Activated naive CD4-positive, alpha-beta T cell treated with Interleukin-2 at 50 U/mL for 16 hours (primary cell): ENCODE measurements around the gene THEM5.
"Not testable (repeated sequence)": the region's sequence is repeated elsewhere in the genome, so short reads cannot be mapped to it uniquely, and the experiment has no call there.

Experiments
- DNase-seq: peaks from one replicate; pipeline ENCODE4 v3.0.0-alpha.2; 2020

THEM5 gene

GRCh38 chr1:151867321-151867720, 13.8 kb upstream of the THEM5 start:
- no peak for DNase-seq

- DNase-seq = no peak
Observed at GRCh38 chr1:151864411-151864810, 10.9 kb upstream of the THEM5 start.

GRCh38 chr1:151862604-151863003, 9.1 kb upstream of the THEM5 start:
- DNase-seq = no peak

- no peak for DNase-seq
Observed at GRCh38 chr1:151860504-151861187, 7.1 kb upstream of the THEM5 start.

- no peak for DNase-seq
Observed at GRCh38 chr1:151859891-151860293, 6.4 kb upstream of the THEM5 start.

- DNase-seq = no peak
Observed at GRCh38 chr1:151858886-151859665, 5.6 kb upstream of the THEM5 start.

GRCh38 chr1:151858030-151858746, 4.7 kb upstream of the THEM5 start:
- DNase-seq = no peak

GRCh38 chr1:151855933-151856332, 2.4 kb upstream of the THEM5 start:
- DNase-seq = no peak

- not testable (repeated sequence) for DNase-seq
Observed at GRCh38 chr1:151855516-151855915, 2.0 kb upstream of the THEM5 start.

GRCh38 chr1:151854658-151855057, 1.1 kb upstream of the THEM5 start:
- DNase-seq = no peak

GRCh38 chr1:151852733-151853132, 779 bp downstream of the THEM5 start:
- DNase-seq = no peak

GRCh38 chr1:151851886-151852285, 1.6 kb downstream of the THEM5 start:
- DNase-seq = no peak

- DNase-seq = no peak
Observed at GRCh38 chr1:151849871-151850270, 3.6 kb downstream of the THEM5 start.

- no peak for DNase-seq
Observed at GRCh38 chr1:151849126-151849525, 4.4 kb downstream of the THEM5 start.

- no peak for DNase-seq
Observed at GRCh38 chr1:151847867-151848596, 5.5 kb downstream of the THEM5 start.

GRCh38 chr1:151846686-151847237, 6.8 kb downstream of the THEM5 start:
- DNase-seq = no peak

GRCh38 chr1:151846062-151846568, 7.4 kb downstream of the THEM5 start:
- no peak for DNase-seq

- DNase-seq = no peak
Observed at GRCh38 chr1:151843398-151843797, 10.1 kb downstream of the THEM5 start.

GRCh38 chr1:151841141-151841540, 12.4 kb downstream of the THEM5 start:
- no peak for DNase-seq

GRCh38 chr1:151840421-151840820, 13.1 kb downstream of the THEM5 start:
- DNase-seq = no peak

- DNase-seq = peak; percentile 77
Observed at GRCh38 chr1:151839457-151840403, 13.8 kb downstream of the THEM5 start, which contains the start of gene C2CD4D. TSS of gene C2CD4D (minus strand) at chr1:151839820. CDS start at chr1:151838989, 831 bp downstream.
